GM18867 (cell line): Measurements from ENCODE around the gene CHRM4.

ENCODE experiments used
- ATAC-seq: cut with Tn5 transposase; IDR thresholded peaks from one replicate; pipeline ENCODE4 v1.9.1; 2021; ENCODE audit warnings: mild to moderate bottlenecking, moderate library complexity; ENCODE audit not compliant: unreplicated experiment

CHRM4 gene

DNA sequence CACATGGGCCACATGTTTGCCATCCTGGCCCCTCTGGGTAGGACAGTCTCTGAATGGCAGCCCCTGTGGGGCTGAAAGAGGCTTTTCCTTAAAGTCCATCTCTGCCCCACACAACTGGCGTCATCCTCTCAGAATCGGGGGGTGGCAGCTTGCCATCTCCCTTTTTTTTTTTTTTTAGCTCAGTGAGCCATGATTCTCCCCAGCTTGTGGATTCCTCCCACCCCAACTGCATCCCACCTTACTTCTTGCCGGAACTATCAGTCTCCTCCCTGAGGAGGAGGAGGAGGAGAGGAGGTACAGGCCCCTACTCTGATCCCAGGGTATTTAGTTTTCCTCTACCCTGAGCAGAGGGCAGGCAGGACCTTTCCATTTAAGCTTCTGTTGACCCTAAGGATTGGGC is 40.9 kb downstream of the CHRM4 start:
- no peak for ATAC-seq

DNA sequence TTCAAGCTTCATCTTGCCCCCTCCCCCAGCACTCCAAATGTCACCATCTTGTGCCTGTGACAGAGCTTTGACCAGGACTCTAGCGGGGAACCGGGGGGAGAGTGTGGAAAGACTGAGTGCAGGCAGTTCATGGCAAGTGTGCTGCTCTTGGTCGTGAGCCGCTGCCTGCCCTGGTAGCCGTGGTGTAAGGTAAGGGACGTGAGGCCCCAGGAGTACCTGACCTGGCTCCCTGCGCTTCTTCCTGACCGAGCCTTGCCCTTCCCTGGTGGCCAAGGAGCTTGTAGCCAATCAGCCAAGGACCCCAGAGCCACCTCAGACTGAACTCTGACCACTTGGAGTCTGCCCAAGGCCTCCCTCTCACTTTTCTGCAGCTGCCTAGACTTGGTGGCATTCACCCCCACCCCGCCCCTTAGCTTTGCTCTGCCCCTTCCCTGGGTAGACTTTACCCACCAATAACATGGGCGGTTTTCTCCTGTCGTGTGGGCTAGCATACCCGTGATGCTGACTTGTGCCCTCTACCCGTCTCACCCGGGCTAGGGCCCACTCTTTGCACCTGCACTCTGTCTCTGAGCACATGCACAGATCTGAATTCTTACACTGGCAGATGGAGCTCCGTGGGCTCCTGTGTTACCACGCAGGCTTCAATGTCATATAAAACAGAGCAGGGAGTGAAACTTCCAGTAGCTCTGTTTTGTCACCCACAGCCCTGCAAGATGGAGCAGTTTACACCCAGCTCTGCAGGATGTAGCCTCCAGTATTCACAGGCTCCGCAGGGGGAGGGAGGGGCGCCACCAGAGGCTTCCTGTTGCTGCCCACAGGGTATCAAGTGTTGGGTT is 42.8 kb downstream of the CHRM4 start:
- no peak for ATAC-seq

DNA sequence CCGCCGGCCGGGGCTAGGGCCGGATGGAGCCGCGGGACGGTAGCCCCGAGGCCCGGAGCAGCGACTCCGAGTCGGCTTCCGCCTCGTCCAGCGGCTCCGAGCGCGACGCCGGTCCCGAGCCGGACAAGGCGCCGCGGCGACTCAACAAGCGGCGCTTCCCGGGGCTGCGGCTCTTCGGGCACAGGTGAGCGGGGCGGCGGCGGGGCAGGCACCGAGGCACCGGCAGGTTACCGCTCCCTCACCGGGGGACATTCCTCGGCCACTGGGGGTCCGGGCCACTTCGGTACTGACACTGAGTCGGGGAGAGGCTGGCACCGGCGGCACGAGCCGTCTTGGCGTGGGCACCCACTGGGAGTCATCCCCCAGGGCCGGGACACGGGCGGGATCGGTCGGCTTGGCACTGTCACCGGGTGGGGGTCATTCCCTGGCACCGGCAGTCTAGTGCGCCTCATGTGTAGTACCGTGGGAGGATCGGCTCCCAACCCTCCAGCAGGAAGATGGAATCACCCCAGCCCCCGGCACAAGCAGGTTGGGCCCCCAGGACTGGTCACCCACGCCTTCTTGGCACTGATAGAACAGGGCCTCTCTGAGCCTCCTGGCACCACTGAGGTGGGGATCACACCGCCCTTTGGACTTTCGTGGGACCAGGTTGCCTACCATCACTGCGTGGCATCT is 43.8 kb downstream of the CHRM4 start:
- ATAC-seq, result no peak

DNA sequence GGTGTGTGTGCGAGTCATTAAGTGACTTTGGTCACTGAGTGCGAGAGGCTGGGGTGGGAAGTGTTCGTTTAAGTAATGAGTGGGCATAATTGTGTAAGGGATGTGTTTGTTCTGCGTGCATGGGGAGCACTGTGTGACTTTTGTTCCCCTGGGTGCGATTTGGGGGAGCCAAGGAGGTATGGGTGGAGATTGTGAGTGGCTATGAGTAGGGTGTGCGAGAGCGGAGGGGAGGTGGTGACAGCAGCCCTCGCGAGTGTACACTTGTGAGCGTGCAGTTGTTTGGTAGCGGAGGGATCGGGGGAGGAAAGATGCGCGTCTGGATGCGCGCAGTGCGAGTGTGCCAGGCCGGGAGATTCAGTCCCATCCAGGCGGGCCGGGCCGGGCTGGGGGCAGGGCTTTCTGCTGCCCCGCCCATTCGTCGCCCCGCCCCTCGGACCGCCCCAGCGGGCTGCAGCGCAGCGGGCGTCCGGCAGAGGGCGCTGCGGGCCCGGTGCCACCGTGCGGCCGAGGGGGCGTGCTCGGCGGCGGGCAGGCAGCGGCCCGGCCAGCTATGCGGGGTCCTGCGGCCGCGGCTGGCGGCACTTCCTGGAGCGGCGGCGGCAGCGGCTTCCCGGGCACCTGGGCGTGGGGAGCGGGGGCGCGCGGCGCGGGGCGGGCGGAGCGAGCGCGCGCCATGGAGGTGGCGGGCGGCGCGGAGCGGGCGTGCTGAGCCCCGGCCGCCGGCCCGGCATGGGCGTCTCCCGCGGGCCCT is 44.5 kb downstream of the CHRM4 start, which contains the start of gene DGKZ:
Gene DGKZ, plus strand, starts transcription at position 578 of the 751 bp plus-strand sequence. CDS start 197 bp downstream, outside the sequence.
- ATAC-seq, result peak; percentile 73

DNA sequence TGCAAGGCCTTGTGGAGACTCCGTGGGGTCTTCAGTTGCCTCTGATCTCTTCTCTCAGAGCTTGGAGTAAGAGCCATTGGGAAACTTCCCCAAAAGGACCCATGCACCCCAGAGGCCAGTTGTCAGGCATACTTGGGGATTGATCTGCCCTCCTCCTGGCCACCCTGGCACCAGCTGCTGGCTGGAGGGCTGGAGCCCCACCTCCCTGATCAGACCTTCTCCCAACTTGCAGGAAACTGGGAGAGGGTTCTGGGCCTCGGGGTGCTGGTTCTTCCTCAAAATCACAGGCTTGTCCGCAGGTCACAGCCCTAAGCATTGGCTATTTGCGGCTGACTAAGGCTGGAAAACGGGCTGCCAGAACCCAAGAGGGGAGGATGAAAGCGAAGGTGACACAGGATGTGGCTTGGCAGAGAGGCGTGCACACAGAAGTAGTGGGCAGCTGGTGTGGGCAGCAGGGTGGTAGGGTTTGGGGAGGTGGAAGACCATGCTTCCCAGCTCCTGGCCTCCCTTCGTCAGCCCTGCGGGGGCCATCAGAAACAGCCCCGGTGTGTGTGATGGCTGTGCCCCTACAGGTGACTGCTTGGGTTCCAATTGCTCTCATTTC is 45.6 kb downstream of the CHRM4 start:
- no peak for ATAC-seq

DNA sequence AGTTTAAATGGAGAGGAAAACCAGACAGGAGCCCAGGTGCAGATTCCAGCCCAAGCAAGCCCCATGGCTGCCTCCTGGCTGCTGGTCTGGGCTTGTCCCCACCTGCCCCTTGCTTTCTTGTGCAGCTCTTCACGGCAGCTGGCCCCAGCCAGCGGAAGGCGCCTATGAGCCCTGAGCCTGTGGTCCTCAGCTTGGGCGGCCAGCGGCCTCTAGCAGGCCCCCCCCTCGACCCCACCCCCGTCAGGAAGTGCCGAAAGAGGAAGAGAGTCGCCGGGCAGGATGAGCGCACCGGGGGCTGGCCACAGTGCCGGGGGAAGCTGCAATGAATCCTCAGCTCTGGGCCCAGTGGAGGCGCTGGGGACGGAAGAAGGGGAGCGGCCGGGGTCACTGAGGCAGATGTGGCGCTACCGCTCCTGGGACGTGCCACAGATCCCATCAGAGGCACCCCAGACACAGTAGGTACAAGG is 46.4 kb downstream of the CHRM4 start:
- no peak for ATAC-seq

DNA sequence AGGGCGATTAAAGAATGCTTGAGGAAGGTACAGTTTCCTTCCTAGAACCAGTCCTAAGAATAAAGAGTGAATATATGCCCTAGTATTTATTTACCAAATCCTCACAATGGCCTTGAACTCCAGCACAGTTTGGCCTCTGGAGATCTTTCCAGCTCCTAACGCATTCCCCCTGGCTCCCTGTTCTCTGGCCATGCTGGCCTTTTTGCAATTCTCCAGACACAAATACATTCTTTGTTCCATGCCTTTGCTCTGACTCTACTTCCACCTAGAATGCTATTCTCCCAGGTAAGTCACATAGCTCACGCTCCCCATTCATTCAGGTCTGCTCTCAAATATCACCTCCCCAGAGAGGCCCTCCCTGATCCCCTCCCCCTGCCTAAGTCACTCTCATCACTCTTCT is 48.1 kb downstream of the CHRM4 start:
- no peak for ATAC-seq

DNA sequence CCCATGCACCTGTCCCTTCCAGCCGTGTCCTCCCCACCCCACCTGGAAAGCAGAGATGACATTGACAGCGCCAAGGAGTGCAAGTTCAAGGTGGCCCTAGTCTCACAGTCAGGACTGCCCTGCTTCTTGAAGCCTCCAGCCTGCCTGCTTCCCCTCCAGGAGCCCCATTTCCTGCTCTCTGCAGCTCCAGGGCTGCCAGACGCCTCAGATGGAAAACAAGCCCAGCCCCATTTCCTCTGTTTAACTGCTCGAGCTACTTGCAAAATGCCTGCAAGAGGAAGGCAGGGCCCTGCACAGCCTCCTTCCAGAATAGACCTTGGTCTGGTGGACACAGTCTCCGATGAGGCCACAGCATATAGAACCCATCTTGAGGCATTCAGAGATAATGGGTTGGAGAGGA is 49.3 kb downstream of the CHRM4 start:
- ATAC-seq, result no peak

DNA sequence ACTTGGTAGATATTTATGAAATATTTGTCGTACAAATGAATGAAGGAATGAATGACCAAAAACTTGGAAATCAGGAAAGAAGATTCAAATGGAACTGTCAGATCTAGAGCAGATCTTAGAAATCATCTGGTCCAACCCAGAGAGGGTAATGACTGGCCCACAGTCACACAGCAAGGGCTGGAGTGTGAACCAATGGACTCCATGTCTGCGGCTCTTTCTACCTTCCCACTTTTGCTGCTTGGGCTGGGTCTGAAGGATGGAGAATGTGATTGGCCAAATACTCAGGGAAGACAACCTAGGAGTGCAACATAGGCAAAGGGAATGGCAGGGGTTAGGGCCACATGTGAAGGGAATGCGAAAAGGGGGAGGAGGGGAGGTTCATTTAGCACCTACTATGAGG is 50.1 kb downstream of the CHRM4 start:
- ATAC-seq, result no peak

DNA sequence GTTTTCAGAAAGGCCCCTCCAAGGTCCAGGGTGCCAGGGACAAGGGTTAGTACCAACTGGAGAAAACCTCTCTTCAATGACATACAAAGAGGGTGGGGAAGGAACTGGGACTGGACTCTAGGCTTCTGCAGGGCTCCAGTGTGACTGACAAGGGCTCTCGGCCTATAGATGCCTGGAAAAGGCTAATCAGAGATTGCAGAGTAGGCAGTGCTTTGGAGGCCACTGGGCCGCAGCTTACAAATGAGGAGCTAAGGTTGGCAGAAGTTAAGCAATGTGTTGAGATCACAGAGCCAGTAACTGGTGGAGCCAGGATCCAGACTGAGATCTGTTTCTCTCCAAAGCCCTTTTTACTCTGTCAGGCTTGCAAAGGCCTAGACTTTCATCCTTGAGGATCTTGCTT is 51.8 kb downstream of the CHRM4 start:
- no peak for ATAC-seq

DNA sequence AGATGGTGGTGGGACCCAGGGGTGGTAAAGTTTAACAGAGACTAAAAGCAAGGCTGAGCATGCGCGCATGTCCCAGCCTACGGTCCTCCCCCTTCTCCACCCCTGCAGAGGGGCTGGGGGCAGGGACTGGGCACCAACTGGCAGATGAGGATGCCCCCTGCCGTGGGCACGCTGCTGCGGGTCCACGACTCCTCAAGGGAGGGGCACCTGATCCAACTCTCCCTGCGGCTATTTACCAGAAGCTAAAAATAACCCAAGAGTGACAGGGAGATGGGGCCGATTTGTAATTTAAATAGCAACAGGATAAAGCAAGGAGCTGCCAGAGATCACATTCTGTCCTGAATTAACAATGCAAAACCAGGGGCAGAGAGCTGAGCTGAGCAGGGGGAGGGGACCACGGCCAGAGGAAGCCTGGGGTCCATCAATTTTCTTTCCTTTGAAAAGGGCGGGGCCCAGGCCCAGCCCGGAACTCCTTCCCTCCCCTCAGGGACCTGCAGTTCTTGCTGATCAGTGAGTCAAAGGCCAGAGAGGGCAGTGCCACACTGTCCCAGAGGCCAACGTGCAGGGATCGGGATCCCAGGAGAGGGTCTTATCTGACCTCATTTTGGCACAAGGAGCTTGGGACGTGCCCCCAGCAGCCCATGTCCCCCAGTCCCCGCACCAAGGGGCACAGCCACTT is 52.4 kb downstream of the CHRM4 start:
- ATAC-seq, result no peak

DNA sequence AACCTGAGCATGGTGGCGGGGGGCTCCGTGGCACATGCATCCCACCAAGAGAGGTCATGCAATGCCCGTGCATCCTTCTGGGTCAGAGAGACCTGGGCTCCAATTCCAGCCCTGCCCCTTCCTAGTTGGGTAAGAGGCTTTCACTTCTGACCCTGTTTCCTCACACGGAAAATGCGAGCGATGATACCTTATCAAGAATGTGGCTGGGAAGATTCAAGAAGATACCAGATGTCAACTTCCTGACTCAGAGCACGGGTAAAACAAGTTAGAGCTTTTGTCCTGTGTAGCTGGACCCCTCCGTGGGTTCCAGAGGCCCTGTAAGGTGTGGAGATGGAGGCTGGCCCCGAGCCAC is 53.0 kb downstream of the CHRM4 start:
- no peak for ATAC-seq

DNA sequence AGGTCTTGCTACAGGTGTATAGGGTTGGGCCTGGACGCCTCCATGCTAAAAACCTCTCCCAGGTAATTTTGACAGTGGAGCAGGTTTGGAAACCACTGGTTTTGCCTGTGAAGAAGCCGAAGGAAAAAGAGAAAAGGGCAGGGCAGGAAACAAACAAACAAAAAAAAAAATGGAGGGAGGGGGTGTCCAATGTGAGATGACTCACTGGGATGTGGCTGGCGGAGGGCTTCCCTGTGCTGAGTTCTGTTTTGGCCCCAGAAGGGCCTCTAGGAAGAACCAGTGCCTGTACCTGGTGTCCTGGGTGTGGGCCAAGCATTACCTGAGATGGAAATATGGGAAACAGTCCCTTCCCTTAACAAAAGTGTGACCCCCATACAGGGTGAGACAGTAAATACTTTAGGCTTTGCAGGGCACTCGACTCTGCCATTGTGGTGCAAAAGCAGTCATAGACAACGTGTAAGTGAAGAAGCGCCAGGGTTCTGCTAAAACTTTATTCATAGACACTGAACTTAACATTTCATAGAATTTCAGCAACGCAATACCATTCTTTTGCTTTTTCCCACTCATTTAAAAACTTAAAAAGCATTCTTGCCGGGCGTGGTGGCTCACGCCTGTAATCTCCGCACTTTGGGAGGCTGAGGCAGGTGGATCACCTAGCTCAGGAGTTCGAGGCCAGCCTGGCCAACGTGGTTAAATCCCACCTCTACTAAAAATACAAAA is 53.8 kb downstream of the CHRM4 start:
- ATAC-seq, result no peak

DNA sequence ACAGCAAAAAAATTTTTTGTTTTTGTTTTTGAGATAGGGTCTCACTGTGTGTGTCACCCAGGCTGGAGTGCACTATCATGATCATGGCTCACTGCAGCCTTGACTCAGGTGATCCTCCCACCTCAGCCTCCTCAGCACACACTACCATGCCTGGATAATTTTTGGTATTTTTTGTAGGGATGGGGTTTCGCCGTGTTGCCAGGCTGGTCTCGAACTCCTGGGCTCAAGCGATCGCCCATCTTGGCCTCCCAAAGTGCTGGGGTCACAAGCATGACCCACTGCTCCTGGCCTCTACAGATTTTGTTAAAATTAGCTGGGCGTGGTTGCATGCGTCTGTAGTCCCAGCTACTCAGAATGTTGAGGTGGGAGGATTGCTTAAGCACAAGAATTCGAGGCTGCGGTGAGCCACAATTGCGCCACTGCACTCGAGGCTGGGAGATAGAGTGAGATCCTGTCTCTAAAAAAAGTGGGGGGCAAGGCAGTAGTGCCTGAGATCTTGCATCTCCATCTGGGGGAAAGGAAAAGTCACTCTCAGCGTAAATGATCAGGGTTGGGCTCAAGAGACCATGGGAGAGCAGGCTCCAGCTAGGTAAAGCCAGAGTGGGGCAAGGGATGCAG is 54.9 kb downstream of the CHRM4 start:
- ATAC-seq, result no peak

DNA sequence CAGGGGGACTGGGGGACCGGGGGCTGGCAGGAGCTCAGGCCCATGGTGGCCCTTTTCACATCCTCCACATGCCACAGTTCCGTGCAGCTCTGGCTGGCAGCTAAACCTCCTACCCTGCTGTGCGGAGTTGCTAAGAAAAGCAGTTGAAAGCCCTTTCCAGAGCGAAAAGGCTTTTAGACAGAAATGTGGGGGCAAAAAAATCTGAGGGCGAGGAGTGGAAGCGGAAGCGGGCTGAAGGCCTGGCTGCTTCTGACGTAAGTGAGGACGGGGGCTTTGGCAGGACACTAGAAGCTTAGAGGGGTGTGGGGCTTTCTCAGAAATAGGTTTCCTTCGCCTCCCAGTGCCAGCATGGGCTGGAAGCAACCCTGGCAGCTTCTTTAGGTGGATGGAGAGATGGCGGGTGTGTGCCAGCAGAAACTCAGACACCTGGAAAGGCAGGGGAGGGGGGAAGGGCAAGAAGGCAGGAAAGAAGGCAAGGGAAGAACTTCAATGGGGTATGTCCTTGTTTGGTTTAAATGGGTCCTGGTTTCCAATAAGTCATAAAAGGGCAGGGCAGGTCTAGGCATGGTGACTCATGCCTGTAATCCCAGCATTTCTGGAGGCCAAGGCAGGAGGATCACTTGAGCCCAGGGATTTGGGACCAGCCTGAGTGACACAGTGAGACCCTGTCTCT is 55.5 kb downstream of the CHRM4 start:
- ATAC-seq, result no peak

DNA sequence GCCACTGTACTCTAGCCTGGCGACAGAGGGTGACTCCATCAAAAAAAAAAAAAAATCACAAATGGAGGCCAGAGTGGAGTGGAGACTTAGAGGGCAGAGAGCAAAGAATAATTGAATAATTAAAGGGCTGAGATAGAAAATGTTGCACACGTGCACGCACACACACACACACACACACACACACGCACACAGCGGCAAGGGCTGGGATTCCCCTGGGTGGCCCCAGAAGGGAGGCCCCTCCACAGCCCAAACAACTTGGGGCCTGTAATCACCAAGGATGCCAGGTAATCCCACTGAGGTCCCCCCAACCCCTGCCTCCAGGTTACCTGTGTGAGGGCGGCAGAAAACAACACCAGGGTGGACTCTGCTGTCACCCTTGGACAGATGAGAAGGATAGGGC is 56.3 kb downstream of the CHRM4 start:
- no peak for ATAC-seq

DNA sequence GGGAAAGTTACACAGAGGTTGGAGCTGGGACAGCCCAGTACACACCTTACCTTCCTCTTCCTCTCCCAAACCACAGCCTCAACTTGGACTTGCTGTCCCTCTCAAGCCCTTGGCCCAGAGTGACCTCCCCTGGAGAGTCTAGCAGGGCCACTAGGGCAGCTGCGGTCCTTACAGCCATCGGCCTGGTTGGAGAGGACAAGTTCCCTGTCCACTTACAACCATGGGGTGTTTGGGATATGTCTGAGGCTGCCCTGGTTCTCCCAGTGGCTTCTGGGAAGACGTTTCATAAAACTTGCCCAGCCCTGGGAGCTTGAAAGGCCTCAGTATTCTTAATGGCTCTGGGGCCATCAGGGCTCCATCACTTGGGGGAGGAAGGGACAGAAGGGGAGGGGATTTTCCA is 57.4 kb downstream of the CHRM4 start:
- ATAC-seq, result no peak
